G401.6 (cell line): ENCODE results near the gene RALGPS1.

Source experiments
- FAIRE-seq: peaks from 2 replicates; lab custom pipeline; 2012; peaks lifted over from hg19 to GRCh38; lab: Jason Lieb, UNC

Gene RALGPS1

DNA sequence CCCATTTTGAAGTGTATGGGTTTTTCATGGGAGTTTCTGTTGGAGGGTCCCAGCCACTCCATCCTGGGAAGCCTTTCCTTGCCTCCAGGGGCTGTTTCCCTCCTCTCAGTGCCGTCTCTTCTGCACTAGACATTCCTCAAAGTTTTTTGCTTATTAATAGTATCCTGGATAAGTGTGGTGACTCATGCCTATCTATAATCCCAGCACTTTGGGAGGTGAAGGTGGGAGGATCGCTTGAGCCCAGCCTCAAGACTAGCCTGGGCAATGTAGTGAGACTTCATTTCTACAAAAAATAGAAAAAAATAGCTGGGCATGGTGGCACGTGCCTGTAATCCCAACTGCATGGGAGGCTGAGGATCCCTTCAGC, 43.1 kb downstream of the RALGPS1 start:
- FAIRE-seq: no peak

DNA sequence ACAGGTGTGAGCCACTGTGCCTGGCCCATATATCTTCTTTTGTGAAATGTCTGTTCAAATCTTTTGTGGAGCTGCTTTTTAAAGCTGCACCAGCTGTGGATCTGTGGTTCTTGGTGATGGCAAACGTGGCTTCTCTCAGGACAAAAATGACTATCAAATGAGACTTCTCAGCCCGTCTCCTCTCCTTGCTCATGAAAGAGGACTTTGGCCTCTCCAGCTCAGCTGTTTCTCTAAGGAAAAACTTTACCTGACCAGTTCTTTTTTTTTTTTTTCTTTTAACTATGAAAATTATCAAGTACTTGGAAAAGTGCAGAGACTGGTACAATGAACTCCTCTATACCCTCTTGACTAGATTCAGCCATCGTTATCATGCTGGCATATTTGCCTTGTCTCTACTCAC, 44.8 kb downstream of the RALGPS1 start:
- FAIRE-seq: no peak

DNA sequence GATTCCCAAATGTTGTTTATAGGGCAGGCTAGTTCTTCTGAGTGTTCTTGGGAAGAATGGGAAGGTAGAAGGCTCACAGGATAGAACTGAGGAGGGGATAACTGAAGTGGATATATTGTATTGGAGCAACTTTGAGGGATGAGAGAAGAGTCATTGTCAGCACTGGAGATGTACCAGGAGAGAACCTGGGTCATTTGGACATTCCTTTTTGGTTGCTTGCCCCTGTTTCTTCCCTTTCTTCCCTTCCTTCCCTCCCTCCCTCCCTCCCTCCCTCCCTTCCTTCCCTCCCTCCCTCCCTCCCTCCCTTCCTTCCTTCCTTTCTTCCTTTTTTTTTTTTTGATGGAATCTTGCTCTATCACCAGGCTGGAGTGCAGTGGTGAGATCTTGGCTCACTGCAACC, 45.3 kb downstream of the RALGPS1 start:
- no peak for FAIRE-seq

DNA sequence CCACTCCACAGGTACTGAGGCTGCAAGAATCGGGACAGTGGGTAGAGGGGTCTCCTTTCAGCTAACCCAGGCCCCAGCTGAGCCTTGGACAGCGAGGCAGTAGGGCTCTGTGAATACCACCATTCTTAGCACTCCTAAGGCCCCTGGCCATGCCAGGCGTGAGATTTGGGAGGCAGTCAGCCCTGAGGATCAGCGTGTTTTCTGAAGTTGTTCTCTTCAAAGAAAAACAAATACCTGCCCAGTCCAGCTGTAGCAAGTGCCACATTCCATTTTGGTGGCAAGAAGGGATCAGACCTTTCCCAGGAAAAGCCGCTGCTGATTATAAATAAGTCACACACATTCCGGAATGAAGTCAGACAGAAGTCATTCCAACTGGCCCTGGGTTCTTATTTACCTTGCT, 47.8 kb downstream of the RALGPS1 start:
- no peak for FAIRE-seq

DNA sequence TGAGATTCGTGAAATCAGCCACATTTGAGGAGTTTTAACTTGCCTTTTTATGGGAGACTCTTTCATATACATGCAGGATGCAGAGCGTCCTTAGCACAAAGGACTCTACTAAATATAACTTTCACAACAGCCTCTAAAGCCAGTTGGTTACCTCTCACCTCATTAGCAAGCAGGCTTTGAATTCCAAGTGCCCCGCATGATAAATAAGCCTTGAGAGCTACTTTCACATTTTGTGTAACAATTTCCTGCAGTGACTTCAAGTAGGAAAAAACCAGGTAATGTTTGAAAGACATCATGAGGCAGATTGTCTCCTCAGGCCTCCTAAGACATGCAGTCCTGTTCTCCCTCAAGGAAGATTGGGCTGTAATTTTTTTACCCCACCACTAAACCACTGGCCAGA, 50.5 kb downstream of the RALGPS1 start:
- FAIRE-seq: no peak

DNA sequence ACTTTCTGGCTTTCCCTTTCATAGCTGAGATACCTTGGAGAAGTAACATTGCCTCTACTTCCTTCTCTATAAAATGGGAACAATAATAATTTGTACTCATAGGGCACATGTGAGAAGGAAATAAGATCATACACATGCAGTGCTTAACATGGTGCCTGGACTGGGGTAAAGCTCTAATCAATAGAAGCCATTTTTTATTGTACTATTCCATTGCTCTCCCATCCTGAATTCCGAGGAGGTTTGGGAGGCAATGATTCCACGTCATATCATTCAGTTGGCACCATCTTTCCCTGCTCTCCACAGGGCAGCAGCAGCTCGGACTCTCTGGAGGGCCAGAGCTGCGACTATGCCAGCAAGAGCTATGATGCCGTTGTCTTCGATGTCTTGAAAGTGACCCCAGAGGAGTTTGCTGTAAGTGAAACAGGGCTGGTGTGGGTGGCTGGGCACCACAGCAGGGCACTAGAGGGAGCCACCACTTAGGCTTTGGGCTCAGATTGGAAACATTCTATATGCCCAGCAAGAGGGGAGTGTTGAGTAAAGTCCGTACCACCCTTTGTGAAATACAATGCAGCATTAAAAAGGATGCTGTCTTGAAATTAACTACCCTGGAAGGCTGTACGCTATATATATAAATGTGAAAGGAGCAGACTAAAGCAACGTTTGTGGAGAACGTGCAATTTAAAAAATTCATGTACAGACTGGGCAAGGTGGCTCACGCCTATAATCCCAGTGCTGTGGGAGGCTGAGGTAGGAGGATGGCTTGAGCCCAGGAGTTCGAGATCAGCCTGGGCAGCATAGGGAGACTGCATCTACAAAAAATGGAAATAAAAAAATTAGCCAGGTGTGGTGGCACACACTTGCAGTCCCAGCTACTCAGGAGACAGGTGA, 51.2 kb downstream of the RALGPS1 start:
- FAIRE-seq: no peak

DNA sequence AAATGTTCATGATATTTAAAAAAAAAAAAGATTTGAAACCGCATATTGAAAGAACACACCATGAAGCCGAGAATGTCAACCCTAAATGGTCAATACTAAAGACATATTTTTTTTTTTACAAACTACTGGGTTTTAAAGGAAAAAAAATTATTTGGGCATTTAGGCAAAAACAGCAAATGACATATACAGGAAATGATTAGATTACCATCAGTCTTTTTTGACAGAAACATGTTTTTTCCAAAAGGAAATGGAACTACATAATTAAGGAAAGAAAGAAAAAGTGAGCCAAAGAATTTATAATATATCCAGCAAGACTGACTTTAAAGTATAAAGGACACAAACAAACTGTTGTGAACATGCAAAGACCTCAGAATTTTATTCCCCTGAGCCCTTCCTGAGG, 56.7 kb downstream of the RALGPS1 start:
- FAIRE-seq: no peak

DNA sequence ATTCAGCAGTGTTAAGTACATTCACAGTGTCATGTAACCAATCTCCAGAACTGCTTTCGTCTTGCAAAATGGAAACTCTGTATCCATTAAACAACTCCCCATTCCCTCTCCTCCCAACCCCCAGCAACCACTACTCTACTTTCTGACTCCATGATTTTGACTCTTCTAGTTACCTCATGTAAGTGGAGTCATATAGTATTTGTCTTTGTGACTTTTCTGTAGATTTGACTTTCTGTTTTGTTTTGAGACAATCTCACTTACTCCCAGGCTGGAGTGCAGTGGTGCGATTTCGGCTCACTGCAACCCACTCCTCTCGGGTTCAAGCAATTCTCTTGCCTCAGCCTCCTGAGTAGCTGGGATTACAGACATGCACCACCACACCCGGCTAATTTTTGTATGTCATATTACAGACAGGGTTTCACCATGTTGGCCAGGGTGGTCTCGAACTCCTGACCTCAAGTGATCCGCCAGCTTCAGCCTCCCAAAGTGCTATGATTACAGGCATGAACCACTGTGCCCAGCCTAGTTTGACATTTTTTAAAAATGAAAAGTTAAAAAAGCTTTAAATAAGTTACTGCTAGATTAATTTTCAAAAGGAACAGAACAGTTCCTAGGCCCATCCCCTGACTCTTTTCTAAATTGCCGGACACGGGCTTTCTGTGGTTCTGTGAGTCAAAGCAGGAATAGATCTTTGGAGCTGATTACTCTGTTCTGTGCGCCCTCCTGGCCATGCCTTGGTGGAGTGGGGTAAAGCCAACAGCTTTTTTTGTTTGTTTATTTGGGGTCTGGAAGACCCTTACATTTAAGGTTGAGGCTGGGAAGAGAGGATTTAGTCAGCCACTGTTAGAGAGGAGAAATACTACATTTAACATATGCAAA, 59.3 kb downstream of the RALGPS1 start:
- FAIRE-seq: no peak

DNA sequence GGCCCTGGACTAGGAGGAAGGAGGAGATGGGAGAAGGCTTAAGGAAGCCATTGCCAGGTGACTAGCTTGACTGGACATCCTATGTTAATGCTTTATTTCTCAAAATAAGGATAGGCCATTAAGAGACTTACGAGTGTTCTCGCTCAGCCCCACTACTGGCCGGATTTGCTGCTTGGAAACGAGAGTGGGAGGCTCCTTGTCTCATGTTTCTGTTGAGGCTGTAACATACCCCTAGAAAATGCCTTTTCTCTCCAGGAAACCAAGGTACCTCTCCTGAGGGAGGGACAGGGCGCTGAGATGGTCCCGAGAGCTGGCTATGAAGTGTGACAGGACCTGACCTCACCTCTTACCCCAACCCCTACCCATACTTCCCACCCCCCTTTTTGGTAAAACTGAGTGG, 60.0 kb downstream of the RALGPS1 start:
- FAIRE-seq: no peak

DNA sequence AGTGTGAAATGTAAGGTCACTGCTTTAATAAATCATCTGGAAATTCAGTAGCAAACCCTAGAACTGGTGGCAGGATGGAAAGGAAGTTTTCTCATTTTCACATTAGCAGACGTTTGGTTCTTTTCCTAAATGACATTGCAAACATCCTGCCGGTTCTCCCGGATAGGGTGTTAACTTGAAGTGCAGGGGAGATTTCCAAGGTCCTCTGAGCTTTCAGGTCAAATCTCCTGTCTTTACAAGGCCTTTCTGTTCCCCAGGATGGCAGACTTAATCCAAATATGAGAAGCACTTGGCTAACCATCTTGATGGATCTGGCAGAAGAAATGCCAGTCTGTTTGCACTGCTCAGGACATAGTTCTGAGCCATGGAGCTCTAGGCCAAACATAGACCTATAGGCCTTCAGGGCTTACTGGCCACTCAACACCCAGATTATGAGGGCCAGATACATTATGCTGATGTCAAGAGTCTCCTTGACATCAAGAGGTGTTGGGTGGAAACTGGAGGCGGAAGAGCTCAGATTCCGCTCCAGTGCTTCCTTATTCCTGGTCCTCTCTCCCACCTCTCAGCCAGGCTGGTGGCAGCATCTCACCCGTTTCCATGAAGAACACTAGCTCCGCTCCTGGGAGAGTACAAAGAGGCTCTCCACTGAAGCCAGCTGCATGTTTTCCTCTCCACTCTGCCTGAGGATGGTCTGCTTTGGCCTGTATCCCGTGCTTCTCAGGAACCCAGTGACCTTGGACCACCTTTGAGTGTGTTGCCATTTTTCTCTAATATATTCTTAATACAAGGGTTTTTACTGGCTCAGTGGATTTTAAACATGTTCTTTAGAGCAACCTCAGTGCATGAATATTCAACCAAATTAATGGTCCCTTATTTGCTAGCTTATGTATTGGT, 61.0 kb downstream of the RALGPS1 start:
- FAIRE-seq: no peak

DNA sequence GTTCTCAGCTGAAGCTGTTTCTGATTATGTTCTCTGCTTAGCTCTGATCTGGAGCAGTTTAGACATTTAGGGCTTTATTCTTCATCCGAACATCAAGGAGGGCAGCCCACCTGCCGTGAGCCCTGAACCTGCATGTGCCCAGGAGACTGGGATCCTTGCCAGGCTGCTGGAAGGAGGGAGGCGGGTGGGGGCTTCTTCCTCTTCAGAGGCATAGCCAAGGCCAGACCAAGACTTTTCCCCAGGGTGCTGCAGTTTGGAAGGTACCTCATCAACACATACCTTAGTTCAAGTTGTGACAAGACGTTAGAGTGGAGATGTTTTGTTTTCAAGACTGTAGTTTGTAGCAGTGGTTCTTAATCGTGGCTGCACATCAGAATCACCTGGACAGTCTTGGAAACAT, 64.9 kb downstream of the RALGPS1 start:
- no peak for FAIRE-seq

DNA sequence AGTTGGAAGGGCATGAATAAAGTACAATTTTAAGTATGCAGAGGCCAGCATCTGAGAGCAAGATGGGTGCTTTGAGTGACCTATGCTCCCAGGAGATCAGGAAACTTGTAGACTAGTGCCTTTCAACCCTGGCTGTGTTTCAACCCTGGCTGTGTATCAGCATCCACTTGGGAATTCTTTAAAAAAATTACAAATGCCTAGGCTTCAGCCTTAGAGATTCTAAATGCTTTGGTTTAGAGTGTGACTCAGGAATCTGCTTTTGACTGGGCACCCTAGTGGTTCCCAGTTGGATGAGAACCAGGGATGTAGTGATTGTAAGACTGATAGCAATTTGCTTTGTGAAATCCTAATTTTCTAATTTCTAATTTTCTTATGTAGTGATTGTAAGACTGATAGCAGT, 65.6 kb downstream of the RALGPS1 start:
- no peak for FAIRE-seq

DNA sequence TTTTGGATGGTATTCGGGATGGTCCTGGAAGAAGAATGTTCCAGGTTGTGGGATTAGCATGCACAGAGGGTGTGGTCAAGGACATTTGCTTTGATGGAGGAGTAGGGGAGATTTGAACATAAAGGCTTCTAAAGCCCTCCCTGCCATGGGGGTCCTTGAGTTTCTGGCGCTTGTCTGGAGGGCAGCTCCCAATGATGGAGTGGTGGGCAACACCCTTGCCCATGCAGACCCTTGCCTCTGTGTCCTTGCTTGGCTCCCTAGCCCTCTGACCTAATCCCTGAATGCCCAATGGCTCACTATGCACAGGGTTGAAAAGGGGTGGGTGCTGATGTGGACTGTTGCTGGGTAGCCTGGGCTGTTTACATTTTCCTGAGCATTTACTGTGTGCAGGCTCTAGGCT, 66.6 kb downstream of the RALGPS1 start:
- no peak for FAIRE-seq

DNA sequence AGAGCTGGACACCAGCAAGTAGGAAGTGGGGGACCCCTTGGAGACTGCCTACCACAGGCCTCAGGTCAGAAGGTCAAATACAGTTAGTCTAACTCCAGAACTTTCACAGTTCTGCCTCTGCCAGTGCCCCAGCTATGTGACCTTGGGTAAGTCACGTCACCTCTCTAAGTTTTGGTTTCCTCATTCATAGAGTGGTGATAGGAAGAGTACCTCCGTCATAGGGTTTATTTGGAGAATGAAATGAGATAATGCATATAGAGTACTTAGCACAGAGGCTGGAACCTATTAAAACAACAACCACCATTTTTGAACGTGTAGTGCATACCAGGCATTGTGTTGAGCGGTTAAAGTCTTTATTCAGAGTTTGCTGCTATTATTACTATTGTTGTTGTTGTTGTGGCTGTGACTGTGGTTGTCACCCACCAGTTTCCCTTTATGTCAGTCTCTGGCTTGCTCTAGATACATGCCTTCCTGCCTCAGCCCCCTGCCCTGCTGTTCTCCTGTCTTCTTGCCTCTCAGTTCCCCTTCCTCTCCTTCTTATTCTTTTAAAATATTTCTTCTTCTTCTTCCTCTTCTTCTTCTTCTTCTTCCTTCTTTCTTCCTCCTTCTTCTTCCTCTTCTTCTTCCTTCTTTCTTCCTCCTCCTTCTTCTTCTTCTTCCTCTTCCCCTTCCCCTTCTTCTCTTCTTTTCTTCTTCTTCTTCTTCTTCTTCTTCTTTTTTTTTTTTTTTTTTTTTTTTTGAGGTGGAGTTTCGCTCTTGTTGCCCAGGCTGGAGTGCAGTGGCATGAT, 67.8 kb downstream of the RALGPS1 start:
- FAIRE-seq: no peak

DNA sequence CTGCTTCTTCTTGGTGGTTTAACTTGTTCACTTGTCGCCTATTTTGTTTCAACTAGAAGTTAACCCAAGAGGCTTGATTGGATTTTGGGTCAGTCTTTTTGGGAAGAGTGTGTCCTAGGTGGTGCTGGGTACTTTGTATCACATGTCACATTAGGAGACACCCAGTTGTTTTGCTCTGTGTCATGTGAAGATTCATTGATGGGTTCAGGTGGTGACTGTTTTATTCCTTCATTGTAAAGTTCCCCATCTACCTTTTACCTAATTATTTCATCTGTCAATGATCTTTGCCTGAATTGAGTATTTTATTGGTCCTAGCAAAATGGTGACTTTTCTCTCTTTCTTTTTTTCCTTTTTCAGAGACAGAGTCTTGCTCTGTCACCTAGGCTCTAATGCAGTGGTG, 69.2 kb downstream of the RALGPS1 start:
- no peak for FAIRE-seq

DNA sequence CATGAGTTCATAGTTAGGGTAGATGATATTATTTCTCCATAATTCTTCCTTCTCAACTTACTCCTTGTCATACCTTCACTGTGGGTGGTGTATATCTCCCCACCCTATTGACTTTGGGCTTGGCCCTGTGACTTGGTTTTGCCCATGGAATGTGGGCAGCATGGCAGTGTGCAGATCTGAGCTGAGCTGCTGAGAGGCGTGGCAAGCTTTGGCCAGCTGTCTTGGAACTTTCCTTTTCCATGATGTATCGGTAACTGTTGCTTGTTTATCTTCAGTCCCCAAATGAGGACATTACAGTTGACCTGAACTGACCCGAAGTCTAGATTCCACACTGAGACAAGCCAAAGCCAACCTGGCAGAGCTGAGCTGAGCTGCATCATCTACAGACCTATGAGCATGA, 70.4 kb downstream of the RALGPS1 start:
- FAIRE-seq: no peak

DNA sequence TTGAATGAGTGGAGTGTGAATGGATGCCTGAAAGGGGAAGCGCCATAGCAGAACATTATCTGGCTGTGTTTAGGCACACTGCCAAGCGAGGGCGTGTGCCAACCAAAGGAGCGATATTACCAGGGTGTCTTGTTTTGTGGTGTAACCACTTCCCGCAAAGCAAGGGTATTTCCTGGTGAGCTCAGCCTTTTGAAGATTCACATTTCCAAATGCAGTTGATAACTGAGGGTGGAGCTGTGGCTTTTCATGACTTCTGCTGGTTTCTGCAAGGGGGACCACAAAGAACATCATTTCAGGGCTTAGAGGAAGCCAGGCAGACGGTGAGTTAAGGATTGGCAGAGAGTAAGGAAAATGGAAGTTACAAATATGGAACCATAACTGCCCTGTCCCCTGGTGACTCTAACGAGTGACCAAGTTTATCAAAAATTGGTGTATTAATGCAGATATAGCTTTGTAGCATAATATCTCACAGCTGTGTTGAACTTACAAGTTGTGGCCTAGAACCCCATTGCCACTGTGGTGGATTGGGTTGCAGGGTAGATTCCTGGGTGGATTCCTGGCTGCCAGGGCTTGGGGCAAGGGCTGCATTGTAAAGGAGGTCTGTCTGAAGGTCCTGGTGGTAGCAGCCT, 71.4 kb downstream of the RALGPS1 start:
- no peak for FAIRE-seq

DNA sequence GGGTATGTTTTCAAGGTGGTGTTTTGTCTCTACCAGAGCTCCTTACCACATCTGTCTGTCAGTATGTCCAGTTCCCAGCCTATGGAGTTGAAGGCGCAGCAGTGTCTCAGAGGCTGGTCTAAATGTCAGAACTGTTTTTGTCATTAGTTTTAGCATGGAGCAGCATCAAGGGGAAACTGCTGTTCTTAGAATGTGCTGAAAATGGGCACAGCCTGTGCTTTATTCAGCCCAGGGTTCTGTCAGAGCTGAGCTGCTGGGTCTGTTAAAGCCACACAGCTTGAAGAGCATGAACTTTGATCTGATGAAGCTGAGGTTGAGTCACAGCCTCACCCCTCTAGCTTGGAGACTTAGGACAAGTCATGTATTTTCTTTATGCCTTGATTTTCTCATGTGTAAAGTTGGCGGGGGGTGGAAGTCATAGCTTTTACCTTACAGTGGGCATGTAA, 71.9 kb downstream of the RALGPS1 start:
- FAIRE-seq: no peak

DNA sequence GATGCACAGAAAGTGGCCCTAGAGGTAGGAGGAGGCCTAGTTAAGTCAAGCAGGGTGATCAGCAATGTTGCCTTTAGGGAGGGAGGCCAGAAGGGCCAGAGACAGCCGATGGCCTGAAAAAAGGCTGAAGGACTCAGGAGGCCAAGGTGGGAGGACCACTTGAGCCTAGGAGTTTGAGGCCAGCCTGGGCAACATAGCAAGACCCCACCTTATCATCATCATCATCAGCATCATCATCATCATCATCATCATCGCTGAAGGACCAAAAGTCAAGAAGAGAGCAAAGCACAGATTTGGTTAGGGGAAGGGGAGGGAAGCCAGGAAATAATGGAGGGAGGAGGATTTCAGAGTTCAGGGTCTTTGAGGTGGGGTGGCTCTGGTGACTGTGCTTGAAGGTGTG, 74.3 kb downstream of the RALGPS1 start:
- no peak for FAIRE-seq

DNA sequence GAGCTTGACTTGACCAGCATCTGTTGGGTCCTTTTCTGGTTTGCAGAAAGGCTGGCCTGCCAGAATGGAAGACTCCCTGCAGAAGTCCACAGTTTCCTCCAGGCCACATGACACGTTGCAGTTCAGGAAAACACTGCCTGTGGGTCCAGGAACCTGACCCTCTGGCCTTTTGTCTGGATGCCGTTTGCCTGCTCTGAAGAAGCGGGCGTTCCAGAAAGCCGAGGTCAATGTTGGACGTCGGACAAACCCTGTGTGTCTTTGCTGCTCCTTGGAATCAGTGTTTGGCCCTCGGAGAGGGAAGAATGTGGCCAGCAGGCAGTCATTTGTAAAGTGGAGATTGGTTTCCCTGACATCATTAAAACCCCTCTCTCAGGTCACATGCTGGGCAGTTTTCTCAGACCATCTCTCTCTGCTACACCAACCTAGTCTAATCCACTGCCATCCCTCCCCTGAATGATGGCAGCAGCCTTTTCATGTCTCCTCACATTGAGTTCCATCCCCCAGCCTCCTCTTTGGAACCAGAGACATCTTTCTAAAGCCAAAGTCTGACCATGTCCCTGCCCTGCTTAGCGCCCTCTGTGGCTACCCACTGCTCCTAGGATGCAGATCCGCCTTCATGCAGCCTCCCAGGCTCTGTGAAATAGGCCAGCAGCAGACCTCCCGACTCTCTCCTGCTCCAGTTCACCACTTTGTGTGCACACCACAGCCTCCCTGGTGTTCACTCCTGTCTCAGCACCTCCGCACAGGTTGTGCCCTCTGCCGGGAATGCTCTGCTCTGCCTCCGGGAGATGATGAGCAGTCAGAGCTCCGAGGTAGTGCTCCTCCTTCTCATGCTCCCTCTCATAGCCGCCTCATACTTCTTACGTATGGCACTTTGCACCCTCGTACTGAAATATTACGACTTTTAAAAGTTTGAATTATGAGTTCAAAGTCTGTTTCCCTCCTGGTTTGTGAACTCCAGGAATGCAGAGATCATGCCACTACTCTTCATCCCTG, 75.6 kb downstream of the RALGPS1 start:
- FAIRE-seq: no peak
